ENCODE measurements around the gene PASK. TPM values are rescaled to one million over a fixed set of nuclear protein-coding genes. Genes with fewer than 3 reads are reported as not detected.

Gene PASK
- total RNA-seq, 1 donor from 2014 or later: 5.8 TPM

GRCh38 chr2:241126771-241127202 lies 22.5 kb downstream of the PASK start:
- no peak for DNase-seq (ENCODE audit: low read depth in 2 of 2)

- DNase-seq (ENCODE audit: low read depth in 2 of 2): peak in 1 of 2 donors; percentile 10
Observed at GRCh38 chr2:241126201-241126611, 23.1 kb downstream of the PASK start.

- no peak for DNase-seq (ENCODE audit: low read depth in 2 of 2)
Observed at GRCh38 chr2:241125626-241126025, 23.6 kb downstream of the PASK start.

- no peak for DNase-seq (ENCODE audit: low read depth in 2 of 2)
Observed at GRCh38 chr2:241123816-241124536, 25.3 kb downstream of the PASK start.

GRCh38 chr2:241122376-241123002 lies 26.8 kb downstream of the PASK start:
- no peak for DNase-seq (ENCODE audit: low read depth in 2 of 2)

- no peak for DNase-seq (ENCODE audit: low read depth in 2 of 2)
Observed at GRCh38 chr2:241121008-241121407, 28.3 kb downstream of the PASK start.

- DNase-seq (ENCODE audit: low read depth in 2 of 2): no peak
Observed at GRCh38 chr2:241120440-241120839, 28.8 kb downstream of the PASK start.

- DNase-seq (ENCODE audit: low read depth in 2 of 2): no peak
Observed at GRCh38 chr2:241118737-241119505, 30.4 kb downstream of the PASK start.

GRCh38 chr2:241116606-241117560 lies 32.4 kb downstream of the PASK start:
- no peak for DNase-seq (ENCODE audit: low read depth in 2 of 2)

GRCh38 chr2:241115361-241115760 lies 33.9 kb downstream of the PASK start:
- no peak for DNase-seq (ENCODE audit: low read depth in 2 of 2)

- no peak for DNase-seq (ENCODE audit: low read depth in 2 of 2)
Observed at GRCh38 chr2:241114836-241115235, 34.4 kb downstream of the PASK start.

- DNase-seq (ENCODE audit: low read depth in 2 of 2): no peak
Observed at GRCh38 chr2:241112592-241112991, 36.7 kb downstream of the PASK start.

GRCh38 chr2:241112046-241112445 lies 37.2 kb downstream of the PASK start:
- DNase-seq (ENCODE audit: low read depth in 2 of 2): no peak

- DNase-seq (ENCODE audit: low read depth in 2 of 2): no peak
Observed at GRCh38 chr2:241111440-241111805, 37.8 kb downstream of the PASK start.

- no peak for DNase-seq (ENCODE audit: low read depth in 2 of 2)
Observed at GRCh38 chr2:241110607-241111439, 38.4 kb downstream of the PASK start.

- DNase-seq (ENCODE audit: low read depth in 2 of 2): no peak
Observed at GRCh38 chr2:241110089-241110606, 39.1 kb downstream of the PASK start.

GRCh38 chr2:241109210-241110088 lies 39.8 kb downstream of the PASK start:
- no peak for DNase-seq (ENCODE audit: low read depth in 2 of 2)

- DNase-seq (ENCODE audit: low read depth in 2 of 2): no peak
Observed at GRCh38 chr2:241108271-241109209, 40.7 kb downstream of the PASK start.
